Stomach (tissue), 9 donors: ENCODE data around the gene MRPS18B. TPM values are rescaled to one million over a fixed set of nuclear protein-coding genes. Genes with fewer than 3 reads are reported as not detected.

Experiments used
- DNase-seq, 2 donors: peaks; one replicate each; pipeline versions ENCODE4 v3.0.0 to v3.0.0-alpha.2; 2013 to 2019
- H3K27ac ChIP-seq, 5 donors: fragments of 200-600 bp in 4 of 5; sonication (generic) in 4 of 5; one replicate each; pipeline ENCODE4 v1.5.1; 2013 to 2019; ENCODE audit warnings: mild to moderate bottlenecking in 1 of 5, moderate library complexity in 1 of 5
- H3K27me3 ChIP-seq, 3 donors: fragments of 200-600 bp; sonication (generic); one replicate each; pipeline ENCODE4 v1.5.1; 2017 to 2019; ENCODE audit warnings: mixed run types in 1 of 3
- H3K36me3 ChIP-seq, 4 donors: fragments of 200-600 bp; sonication (generic); 1 replicate in 3 of 4; 2 replicates in 1 of 4; pipeline ENCODE4 v1.5.1; 2016 to 2019
- H3K4me1 ChIP-seq, 4 donors: fragments of 200-600 bp; sonication (generic); one replicate each; pipeline ENCODE4 v1.5.1; 2016 to 2019
- H3K4me3 ChIP-seq, 4 donors: fragments of 200-600 bp; sonication (generic) in 3 of 4; one replicate each; pipeline ENCODE4 v1.5.1; 2016 to 2019; ENCODE audit warnings: mild to moderate bottlenecking in 1 of 4
- H3K9me3 ChIP-seq, 4 donors: fragments of 200-600 bp; sonication (generic); one replicate each; pipeline ENCODE4 v1.5.1; 2016 to 2019
- CTCF ChIP-seq, 7 experiments: fragments of 450-650 bp in 4 of 7; fragments of 200-600 bp in 3 of 7; sonication (generic) in 3 of 7; IDR thresholded peaks; one replicate each; pipeline ENCODE4 v1.5.1; 2016 to 2019; ENCODE audit warnings: antibody characterized with exemption in 7 of 7, control low read depth in 2 of 7, mild to moderate bottlenecking in 1 of 7
- EP300 ChIP-seq: sonication (generic); formaldehyde crosslinking; IDR thresholded peaks from one replicate; pipeline ENCODE4 v1.6.1; 2017; ENCODE audit warnings: antibody characterized with exemption
- POLR2A ChIP-seq, 4 donors: fragments of 450-650 bp; IDR thresholded peaks; one replicate each; pipeline ENCODE4 v1.6.1; 2016; ENCODE audit warnings: antibody characterized with exemption in 4 of 4, control low read depth in 2 of 4, mild to moderate bottlenecking in 1 of 4, moderate library complexity in 1 of 4
- POLR2AphosphoS5 ChIP-seq, 3 donors: sonication (generic); formaldehyde crosslinking; IDR thresholded peaks; one replicate each; pipeline ENCODE4 v1.6.1; 2016; ENCODE audit warnings: antibody characterized with exemption in 3 of 3
- WGBS, 5 donors: extraction: QIAGEN DNeasy Blood & Tissue Kit in 3 of 5; methylation state at CpG; one replicate each; pipeline versions ENCODE4 v1.1.5 to v1.1.7; 2013 to 2018; 5-methylcytosine and 5-hydroxymethylcytosine counted together
- intact Hi-C: fragments of 100-400 bp; cut with DNase I; formaldehyde crosslinking; loops from one replicate; pipeline ENCODE4 v1.15.1; 2023; ENCODE audit warnings: low total_unique reads
- polyA plus RNA-seq, 3 donors: library from polyadenylated mRNA; stranded (reverse); fragments of 200-250 nt; gene quantifications; one replicate each; pipeline ENCODE4 v1.2.3, GENCODE V29; 2013
- small RNA-seq, 4 donors: library from RNA; depleted of rRNA; stranded (forward); fragments of <200 nt; gene quantifications; one replicate each; pipeline ENCODE3, GENCODE V24; 2016
- total RNA-seq, 5 donors: library from RNA; depleted of rRNA; stranded (reverse); fragments of >200 nt; gene quantifications; one replicate each; pipeline versions ENCODE4 v1.1.0 to v1.2.3, GENCODE V29; 2014 to 2016
- donor health status: healthy with polysubstance abuse.
- donor health status: Bipolar disorder and iron deficiency.
- donor health status: healthy.

MRPS18B gene
- total and polyA plus RNA-seq, 8 donors = 6.4 to 71.2 (median 44.4) TPM

DNA sequence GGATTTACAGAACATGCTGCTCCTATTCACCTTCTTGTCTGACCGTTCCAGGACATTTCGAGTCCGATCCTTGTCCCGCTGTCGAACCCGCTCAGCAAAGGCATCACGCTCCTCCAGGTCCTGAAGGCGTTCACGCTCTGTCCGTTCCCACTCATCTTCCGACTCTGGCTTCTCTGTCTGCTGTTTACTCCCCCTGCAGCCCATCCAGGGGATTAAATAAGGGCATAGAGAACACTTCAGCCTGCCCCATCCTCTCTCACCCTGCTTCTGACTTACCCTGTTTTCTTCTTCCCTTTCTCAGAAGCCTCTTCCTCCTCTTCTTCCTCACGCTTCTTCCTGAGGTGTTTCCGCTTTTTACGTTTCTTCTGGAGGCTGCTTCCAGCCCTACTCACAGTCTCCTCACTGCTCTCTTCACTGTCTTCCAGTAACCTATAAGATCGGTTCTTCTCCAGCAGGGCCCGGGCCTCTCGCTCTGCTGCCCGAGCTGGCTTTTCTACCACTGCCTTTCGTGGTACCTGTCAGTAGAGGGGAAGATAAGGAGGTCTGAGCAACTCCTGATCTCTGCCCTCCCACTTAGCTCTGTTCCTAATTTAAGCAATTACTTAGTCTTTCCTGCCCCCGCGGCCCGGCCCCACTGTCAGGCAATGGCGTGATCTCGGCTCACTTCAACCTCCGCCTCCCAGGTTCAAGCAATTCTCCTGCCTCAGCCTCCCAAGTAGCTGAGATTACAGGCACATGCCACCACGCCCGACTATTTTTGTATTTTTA is 53.3 kb downstream of the MRPS18B start:
- Histone ChIP-seq H3K9me3 (no peaks in the 10 kb centered on the region), H3K27ac (no peak overlapping the region), H3K27me3 (no peaks in the 10 kb centered on the region), H3K4me3 (peak overlapping the region in 1 of 4 donors; percentile 99), H3K4me1 (peaks cover 14 to 33% (median 26%) of the 10 kb centered on the region in 4 donors), H3K36me3 (peaks cover 34 to 55% (median 55%) of the 10 kb centered on the region in 4 donors)
- WGBS, 5 donors = 83 to 90% (median 88%) methylated on average over 27 of the region's 27 CpGs
- no peak for DNase-seq
- intact Hi-C loops = no loop called here
- TF ChIP-seq CTCF (IDR thresholded peaks at IDR 0.05) (no peak), EP300 (no peak), POLR2AphosphoS5 (IDR thresholded peaks at IDR 0.05) (no peak), POLR2A (IDR thresholded peaks at IDR 0.05) (no peak)

GRCh38 chr6:30672445-30673253 is 55.0 kb downstream of the MRPS18B start, which contains the start of gene DHX16:
DHX16 (minus strand) TSS chr6:30673006; CDS start chr6:30672841, 165 bp downstream.
- peak; percentile 96 to 98 for DNase-seq
- Histone ChIP-seq H3K4me1 (peaks cover 14 to 30% (median 25%) of the 10 kb centered on the region in 4 donors), H3K9me3 (no peaks in the 10 kb centered on the region), H3K27me3 (no peaks in the 10 kb centered on the region), H3K4me3 (peak within 1 kb of the TSS; percentile 84 to 99 (median 94)), H3K36me3 (peaks cover 36 to 55% (median 55%) of the 10 kb centered on the region in 4 donors), H3K27ac (peak within 1 kb of the TSS; percentile 81 to 87 (median 85))
- WGBS, 5 donors = 0 to 1% (median 0%) methylated on average over 33 to 57 of the region's 57 CpGs
- TF ChIP-seq CTCF (IDR thresholded peaks at IDR 0.05) (peak in 5 of 7 experiments; percentile 72 to 96 (median 84)), EP300 (no peak), POLR2AphosphoS5 (IDR thresholded peaks at IDR 0.05) (peak; percentile 69 to 97 (median 72))
- intact Hi-C loops = no loop called here

Small RNAs within 50 kb of the gene (small RNA-seq; reads per million reads assigned to genes)
- gene MIR877 = 2.6 to 9.0 (median 6.0) reads per million in 4 donors

Other genes with a start within 250 kb of the MRPS18B start
- gene HLA-E, start 128.3 kb upstream of the MRPS18B start, total RNA-seq = 100 to 1,000 TPM; 182 to 566 (median 272) TPM
- gene HLA-E, start 128.3 kb upstream of the MRPS18B start, polyA plus RNA-seq = 100 to 1,000 TPM; 120 to 300 (median 121) TPM
- 10 to 100 TPM; 12.7 to 39.7 (median 19.2) TPM for gene GNL1, start 61.4 kb upstream of the MRPS18B start, total RNA-seq
- gene GNL1, start 61.4 kb upstream of the MRPS18B start, polyA plus RNA-seq = 10 to 100 TPM; 42.6 to 53.3 (median 48.9) TPM
- 10 to 100 TPM in 2 of 5 donors, under 1 TPM in 1, not detected in 2; 0.89 to 10.7 (median 10.5) TPM for gene PRR3, start 60.5 kb upstream of the MRPS18B start, total RNA-seq
- gene PRR3, start 60.5 kb upstream of the MRPS18B start, polyA plus RNA-seq = 1 to 10 TPM; 4.1 to 7.1 (median 5.5) TPM
- gene ABCF1, start 46.4 kb upstream of the MRPS18B start, total RNA-seq = 10 to 100 TPM in 4 of 5 donors, 1 to 10 TPM in 1; 7.6 to 32.6 (median 28.3) TPM
- 10 to 100 TPM; 17.1 to 28.0 (median 26.8) TPM for gene ABCF1, start 46.4 kb upstream of the MRPS18B start, polyA plus RNA-seq
- gene PPP1R10, start 597 bp upstream of the MRPS18B start, total RNA-seq = 100 to 1,000 TPM in 2 of 5 donors, 10 to 100 TPM in 3; 27.4 to 164 (median 50.1) TPM
- gene PPP1R10, start 597 bp upstream of the MRPS18B start, polyA plus RNA-seq = 10 to 100 TPM in 2 of 3 donors, 1 to 10 TPM in 1; 9.9 to 20.2 (median 17.7) TPM
- 10 to 100 TPM in 1 of 5 donors, 1 to 10 TPM in 3, not detected in 1; 3.0 to 11.6 (median 5.2) TPM for gene ATAT1, start 9.0 kb downstream of the MRPS18B start, total RNA-seq
- gene ATAT1, start 9.0 kb downstream of the MRPS18B start, polyA plus RNA-seq = 1 to 10 TPM; 5.3 to 7.5 (median 5.7) TPM
- gene C6orf136, start 29.3 kb downstream of the MRPS18B start, total RNA-seq = 100 to 1,000 TPM in 1 of 5 donors, 10 to 100 TPM in 3, 1 to 10 TPM in 1; 7.3 to 126 (median 12.8) TPM
- 10 to 100 TPM; 21.2 to 29.3 (median 25.7) TPM for gene C6orf136, start 29.3 kb downstream of the MRPS18B start, polyA plus RNA-seq
- 10 to 100 TPM; 22.0 to 67.0 (median 30.1) TPM for gene DHX16, start 55.2 kb downstream of the MRPS18B start, total RNA-seq
- 10 to 100 TPM; 18.3 to 34.0 (median 23.4) TPM for gene DHX16, start 55.2 kb downstream of the MRPS18B start, polyA plus RNA-seq
- gene PPP1R18, start 68.8 kb downstream of the MRPS18B start, total RNA-seq = 10 to 100 TPM in 4 of 5 donors, 1 to 10 TPM in 1; 9.0 to 20.1 (median 12.8) TPM
- gene PPP1R18, start 68.8 kb downstream of the MRPS18B start, polyA plus RNA-seq = 10 to 100 TPM; 24.7 to 40.3 (median 32.2) TPM
- gene NRM, start 73.1 kb downstream of the MRPS18B start, total RNA-seq = 1 to 10 TPM in 4 of 5 donors, under 1 TPM in 1; 0.92 to 6.4 (median 2.9) TPM
- gene NRM, start 73.1 kb downstream of the MRPS18B start, polyA plus RNA-seq = 10 to 100 TPM in 1 of 3 donors, 1 to 10 TPM in 2; 4.1 to 15.8 (median 8.5) TPM
- gene MDC1, start 99.4 kb downstream of the MRPS18B start, total RNA-seq = 100 to 1,000 TPM in 2 of 5 donors, 10 to 100 TPM in 2, 1 to 10 TPM in 1; 9.6 to 153 (median 99.2) TPM
- gene MDC1, start 99.4 kb downstream of the MRPS18B start, polyA plus RNA-seq = 1 to 10 TPM; 3.8 to 8.7 (median 4.2) TPM
- gene TUBB, start 102.5 kb downstream of the MRPS18B start, total RNA-seq = 100 to 1,000 TPM in 4 of 5 donors, 10 to 100 TPM in 1; 67.5 to 177 (median 109) TPM
- 100 to 1,000 TPM; 127 to 223 (median 183) TPM for gene TUBB, start 102.5 kb downstream of the MRPS18B start, polyA plus RNA-seq
- gene FLOT1, start 124.8 kb downstream of the MRPS18B start, total RNA-seq = 100 to 1,000 TPM in 2 of 5 donors, 10 to 100 TPM in 3; 40.6 to 201 (median 74.7) TPM
- 100 to 1,000 TPM; 145 to 178 (median 151) TPM for gene FLOT1, start 124.8 kb downstream of the MRPS18B start, polyA plus RNA-seq
- 100 to 1,000 TPM in 2 of 5 donors, 10 to 100 TPM in 3; 16.5 to 144 (median 92.8) TPM for gene IER3, start 126.7 kb downstream of the MRPS18B start, total RNA-seq
- gene IER3, start 126.7 kb downstream of the MRPS18B start, polyA plus RNA-seq = 100 to 1,000 TPM; 112 to 187 (median 147) TPM